NCI-H748 (cell line): Measurements from ENCODE around the gene SMIM32.

Experiments
- DNase-seq: peaks from one replicate; lab custom pipeline; 2025; ENCODE audit not compliant: unreplicated experiment; lab: John Stamatoyannopoulos, UW

Gene SMIM32

GRCh38 chr5:136190091-136190720 is 2.8 kb downstream of the SMIM32 start:
- DNase-seq: no peak

GRCh38 chr5:136188859-136189258 is 4.1 kb downstream of the SMIM32 start:
- DNase-seq: no peak

- no peak for DNase-seq
Observed at GRCh38 chr5:136186796-136187195, 6.2 kb downstream of the SMIM32 start.

- no peak for DNase-seq
Observed at GRCh38 chr5:136185974-136186665, 6.8 kb downstream of the SMIM32 start.

- no peak for DNase-seq
Observed at GRCh38 chr5:136182618-136183017, 10.3 kb downstream of the SMIM32 start.

- peak; percentile 50 for DNase-seq
Observed at GRCh38 chr5:136174021-136174659, 18.8 kb downstream of the SMIM32 start.

- no peak for DNase-seq
Observed at GRCh38 chr5:136169218-136169617, 23.7 kb downstream of the SMIM32 start.

GRCh38 chr5:136166909-136167308 is 26.1 kb downstream of the SMIM32 start:
- DNase-seq: no peak

GRCh38 chr5:136164226-136164625 is 28.7 kb downstream of the SMIM32 start:
- DNase-seq: no peak

- DNase-seq: no peak
Observed at GRCh38 chr5:136162008-136162407, 31.0 kb downstream of the SMIM32 start.

- no peak for DNase-seq
Observed at GRCh38 chr5:136159457-136159856, 33.5 kb downstream of the SMIM32 start.

GRCh38 chr5:136157514-136157913 is 35.4 kb downstream of the SMIM32 start:
- no peak for DNase-seq

- no peak for DNase-seq
Observed at GRCh38 chr5:136155761-136156160, 37.2 kb downstream of the SMIM32 start.

- DNase-seq: no peak
Observed at GRCh38 chr5:136155078-136155477, 37.9 kb downstream of the SMIM32 start.

GRCh38 chr5:136153581-136154236 is 39.3 kb downstream of the SMIM32 start:
- DNase-seq: no peak

GRCh38 chr5:136149891-136150290 is 43.1 kb downstream of the SMIM32 start:
- no peak for DNase-seq

- DNase-seq: no peak
Observed at GRCh38 chr5:136147632-136148031, 45.3 kb downstream of the SMIM32 start.

GRCh38 chr5:136146201-136146600 is 46.8 kb downstream of the SMIM32 start:
- DNase-seq: no peak

GRCh38 chr5:136145030-136145429 is 47.9 kb downstream of the SMIM32 start:
- no peak for DNase-seq

GRCh38 chr5:136143763-136144162 is 49.2 kb downstream of the SMIM32 start:
- peak; percentile 14 for DNase-seq

GRCh38 chr5:136143312-136143711 is 49.6 kb downstream of the SMIM32 start:
- no peak for DNase-seq

- DNase-seq: no peak
Observed at GRCh38 chr5:136141561-136141960, 51.4 kb downstream of the SMIM32 start.
